ENCODE data around the gene COL9A1.

GRCh38 chr6:70292193-70292592 is 10.7 kb downstream of the COL9A1 start:
- no peak for TF ChIP-seq EP300 (IDR thresholded peaks at IDR 0.05; ENCODE audit: borderline replicate concordance in 1 of 2, low read depth in 1 of 2, low read length in 1 of 2)
- TF ChIP-seq TAF1 (IDR thresholded peaks at IDR 0.05; ENCODE audit: borderline replicate concordance, low read depth, low read length): no peak
- TF ChIP-seq YY1 (IDR thresholded peaks at IDR 0.05; ENCODE audit: low read depth): no peak
- TF ChIP-seq GABPA (IDR thresholded peaks at IDR 0.05; ENCODE audit: low read depth): no peak
- TF ChIP-seq, protein P1, sequence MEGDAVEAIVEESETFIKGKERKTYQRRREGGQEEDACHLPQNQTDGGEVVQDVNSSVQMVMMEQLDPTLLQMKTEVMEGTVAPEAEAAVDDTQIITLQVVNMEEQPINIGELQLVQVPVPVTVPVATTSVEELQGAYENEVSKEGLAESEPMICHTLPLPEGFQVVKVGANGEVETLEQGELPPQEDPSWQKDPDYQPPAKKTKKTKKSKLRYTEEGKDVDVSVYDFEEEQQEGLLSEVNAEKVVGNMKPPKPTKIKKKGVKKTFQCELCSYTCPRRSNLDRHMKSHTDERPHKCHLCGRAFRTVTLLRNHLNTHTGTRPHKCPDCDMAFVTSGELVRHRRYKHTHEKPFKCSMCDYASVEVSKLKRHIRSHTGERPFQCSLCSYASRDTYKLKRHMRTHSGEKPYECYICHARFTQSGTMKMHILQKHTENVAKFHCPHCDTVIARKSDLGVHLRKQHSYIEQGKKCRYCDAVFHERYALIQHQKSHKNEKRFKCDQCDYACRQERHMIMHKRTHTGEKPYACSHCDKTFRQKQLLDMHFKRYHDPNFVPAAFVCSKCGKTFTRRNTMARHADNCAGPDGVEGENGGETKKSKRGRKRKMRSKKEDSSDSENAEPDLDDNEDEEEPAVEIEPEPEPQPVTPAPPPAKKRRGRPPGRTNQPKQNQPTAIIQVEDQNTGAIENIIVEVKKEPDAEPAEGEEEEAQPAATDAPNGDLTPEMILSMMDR (IDR thresholded peaks at IDR 0.05): no peak
